Measurements from ENCODE around the gene SPEM1.

SPEM1 gene

GRCh38 chr17:7419819-7420610 lies at the start of gene SPEM1:
TSS of gene SPEM1 (plus strand) at chr17:7420324. CDS start at chr17:7420385, 61 bp downstream.
- DNase-seq (ENCODE audit: low read depth): no peak

GRCh38 chr17:7370853-7371252 lies 49.3 kb upstream of the SPEM1 start:
- DNase-seq (ENCODE audit: low read depth): no peak

GRCh38 chr17:7374353-7374752 lies 45.8 kb upstream of the SPEM1 start:
- DNase-seq (ENCODE audit: low read depth): no peak

DNA sequence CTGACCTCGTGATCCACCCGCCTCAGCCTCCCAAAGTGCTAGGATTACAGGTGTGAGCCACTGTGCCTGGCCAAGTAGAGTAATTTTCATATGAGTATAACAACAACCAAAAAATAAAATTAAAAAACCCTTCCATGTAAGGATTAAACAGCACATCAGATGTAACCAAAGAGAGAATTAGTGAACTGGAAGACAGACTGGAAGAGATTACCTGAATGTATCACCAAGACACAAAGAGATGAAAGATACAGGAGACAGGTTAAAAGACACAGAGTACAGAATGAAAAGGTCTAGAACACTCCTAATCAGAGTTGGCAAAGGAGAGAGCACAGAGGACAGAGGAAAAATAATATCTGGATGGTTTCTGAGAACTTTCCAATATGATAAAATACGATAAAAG lies 41.0 kb upstream of the SPEM1 start:
- DNase-seq (ENCODE audit: low read depth): no peak

DNA sequence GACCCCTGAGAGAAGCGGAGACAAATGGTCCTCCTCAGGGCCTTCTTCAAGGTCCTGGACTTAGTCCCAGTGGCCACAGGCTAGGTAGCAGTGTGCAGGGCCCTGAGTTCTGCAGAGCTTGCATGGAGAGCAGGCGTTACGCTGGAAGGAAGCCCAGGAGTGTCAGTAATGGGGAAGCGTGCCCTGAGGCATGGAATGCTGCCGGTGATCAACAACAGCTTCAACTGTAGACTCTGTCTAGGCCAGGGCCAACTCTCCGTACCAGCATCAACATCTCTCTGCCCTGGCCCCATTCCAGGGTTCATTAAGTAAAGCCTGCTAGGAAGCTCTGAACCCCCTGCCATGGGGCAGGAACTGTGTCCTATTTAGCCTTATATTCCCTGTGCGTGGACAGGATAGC lies 39.8 kb upstream of the SPEM1 start:
- DNase-seq (ENCODE audit: low read depth): no peak

DNA sequence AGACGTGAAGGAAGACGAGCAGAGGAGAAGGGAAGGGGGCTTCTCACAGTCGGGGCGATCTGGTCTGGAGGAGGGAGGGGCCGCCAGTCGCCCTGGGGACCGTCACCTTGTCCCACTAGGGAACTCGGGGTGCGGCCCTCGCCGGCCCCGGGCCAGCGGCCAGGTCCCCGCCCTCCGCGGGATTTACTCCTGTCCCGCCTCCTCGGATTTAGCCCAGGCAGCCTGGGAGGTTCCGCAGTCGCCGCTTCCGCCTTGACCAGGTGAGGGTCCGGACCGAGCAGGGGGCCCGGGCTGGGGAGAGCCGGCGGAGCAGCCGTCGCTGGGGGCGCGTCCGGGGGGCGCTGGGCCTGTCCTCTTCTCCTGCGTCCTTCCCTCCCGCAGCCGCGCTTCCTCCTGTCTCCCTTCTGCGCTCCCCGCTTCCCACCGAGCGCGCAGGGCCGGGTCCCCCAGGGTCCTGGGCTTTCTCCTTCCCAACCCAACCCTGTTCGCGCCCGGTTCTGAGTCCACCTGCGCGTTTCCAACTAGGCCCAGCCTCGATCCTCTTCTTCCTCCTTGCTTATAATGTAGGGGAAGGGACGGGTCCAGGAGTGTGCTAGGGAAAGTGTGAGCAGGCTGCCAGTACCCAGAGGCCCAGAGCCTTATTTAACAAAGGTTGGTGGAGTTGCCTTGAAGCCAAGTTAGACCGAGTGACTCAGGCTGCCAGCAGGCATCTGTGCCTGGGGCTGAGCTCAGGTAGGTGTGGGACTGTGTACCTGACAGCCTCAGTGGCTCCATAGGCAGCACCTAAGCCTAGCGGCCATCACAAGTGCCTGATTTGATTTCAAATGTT lies 39.1 kb upstream of the SPEM1 start, which contains the start of gene TNK1:
TNK1 (plus strand) TSS at position 235 of the 829 bp plus-strand sequence. CDS start 1,838 bp downstream, outside the sequence.
- DNase-seq (ENCODE audit: low read depth): no peak

DNA sequence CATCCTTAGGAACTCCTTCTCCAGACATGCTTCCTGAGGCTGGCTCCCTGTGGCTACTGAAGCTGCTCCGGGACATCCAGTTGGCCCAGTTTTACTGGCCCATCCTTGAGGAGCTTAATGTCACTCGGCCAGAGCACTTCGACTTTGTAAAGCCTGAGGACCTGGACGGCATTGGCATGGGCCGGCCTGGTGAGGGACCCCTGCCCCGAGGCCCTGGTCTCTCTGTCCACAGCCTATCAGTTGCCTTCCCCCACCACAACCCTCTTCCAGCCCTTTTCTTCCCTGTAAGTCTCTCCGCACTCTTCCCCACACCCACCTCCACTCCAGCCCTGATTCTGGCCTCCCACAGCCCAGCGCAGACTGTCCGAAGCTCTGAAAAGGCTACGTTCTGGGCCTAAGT lies 37.2 kb upstream of the SPEM1 start:
- no peak for DNase-seq (ENCODE audit: low read depth)

- DNase-seq (ENCODE audit: low read depth): no peak
These were observed 36.8 kb upstream of the SPEM1 start for GRCh38 chr17:7383371-7383741.

DNA sequence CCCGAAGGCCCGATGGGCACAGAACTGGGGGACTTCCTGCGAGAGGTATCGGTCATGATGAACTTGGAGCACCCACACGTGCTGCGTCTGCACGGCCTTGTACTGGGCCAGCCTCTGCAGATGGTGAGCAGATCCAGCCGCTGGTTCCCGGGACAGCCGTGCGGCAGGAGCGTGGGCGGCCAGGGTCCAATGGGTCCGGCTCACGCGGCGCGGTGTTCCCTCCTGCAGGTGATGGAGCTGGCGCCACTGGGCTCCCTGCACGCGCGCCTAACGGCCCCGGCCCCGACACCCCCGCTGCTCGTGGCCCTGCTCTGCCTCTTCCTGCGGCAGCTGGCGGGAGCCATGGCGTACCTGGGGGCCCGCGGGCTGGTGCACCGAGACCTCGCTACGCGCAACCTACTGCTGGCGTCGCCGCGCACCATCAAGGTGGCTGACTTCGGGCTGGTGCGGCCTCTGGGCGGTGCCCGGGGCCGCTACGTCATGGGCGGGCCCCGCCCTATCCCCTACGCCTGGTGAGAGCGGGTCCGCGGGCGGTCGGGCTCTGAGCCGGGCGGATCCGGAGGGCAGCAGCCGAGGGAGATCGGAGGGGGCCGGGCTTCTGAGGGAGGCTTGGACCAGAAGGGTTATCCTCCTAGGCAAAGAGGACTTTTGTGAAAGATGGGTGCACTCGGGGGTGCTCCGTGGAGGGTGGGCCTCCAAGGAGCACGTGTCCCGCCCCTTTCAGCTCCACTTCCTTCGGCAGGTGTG lies 36.2 kb upstream of the SPEM1 start:
- DNase-seq (ENCODE audit: low read depth): peak; percentile 71

DNA sequence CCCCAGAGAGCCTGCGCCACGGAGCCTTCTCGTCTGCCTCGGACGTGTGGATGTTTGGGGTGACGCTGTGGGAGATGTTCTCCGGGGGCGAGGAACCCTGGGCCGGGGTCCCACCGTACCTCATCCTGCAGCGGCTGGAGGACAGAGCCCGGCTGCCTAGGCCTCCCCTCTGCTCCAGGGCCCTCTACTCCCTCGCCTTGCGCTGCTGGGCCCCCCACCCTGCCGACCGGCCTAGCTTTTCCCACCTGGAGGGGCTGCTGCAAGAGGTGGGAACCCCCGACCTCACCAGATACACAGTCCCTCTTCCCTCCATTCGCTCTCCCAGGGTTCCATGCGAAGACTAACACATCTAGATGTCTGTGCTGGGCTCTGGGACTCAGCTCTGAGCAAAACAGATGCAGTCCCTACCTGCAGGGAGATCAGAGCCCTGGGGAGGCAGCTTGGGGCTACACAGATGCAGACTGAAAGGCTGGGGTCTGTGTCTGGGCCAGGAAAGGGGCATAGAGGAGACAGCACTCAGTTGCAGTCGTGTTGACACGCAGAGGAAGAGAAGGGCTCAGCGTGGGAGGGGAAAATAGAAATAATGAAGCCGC lies 35.5 kb upstream of the SPEM1 start:
- DNase-seq (ENCODE audit: low read depth): no peak

GRCh38 chr17:7388856-7389255 lies 31.3 kb upstream of the SPEM1 start:
- no peak for DNase-seq (ENCODE audit: low read depth)

- DNase-seq (ENCODE audit: low read depth): no peak
These were observed 29.9 kb upstream of the SPEM1 start for GRCh38 chr17:7389924-7390910.

DNA sequence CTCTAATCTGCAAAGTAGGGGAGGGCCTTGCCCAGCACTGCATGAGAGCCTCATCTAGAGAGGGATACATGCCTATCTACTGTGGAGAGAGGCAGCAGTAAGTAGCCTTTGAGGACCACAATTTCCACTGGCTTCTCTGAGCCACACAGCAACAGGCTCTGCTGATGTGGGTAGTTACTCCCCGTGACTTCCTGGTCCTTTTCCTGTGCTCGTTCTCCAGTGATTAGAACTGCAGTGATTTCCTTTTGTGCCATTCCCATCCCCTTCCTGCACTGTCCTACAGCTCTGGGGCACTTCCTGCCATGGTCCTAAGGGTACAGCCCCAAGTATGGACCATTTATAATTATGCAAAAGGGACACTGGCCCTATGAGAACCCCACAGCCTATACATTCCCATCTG lies 28.8 kb upstream of the SPEM1 start:
- no peak for DNase-seq (ENCODE audit: low read depth)

GRCh38 chr17:7392696-7393612 lies 27.2 kb upstream of the SPEM1 start:
- DNase-seq (ENCODE audit: low read depth): no peak

GRCh38 chr17:7393613-7394451 lies 26.3 kb upstream of the SPEM1 start:
- peak; percentile 26 for DNase-seq (ENCODE audit: low read depth)

- DNase-seq (ENCODE audit: low read depth): peak; percentile 81
These were observed 25.5 kb upstream of the SPEM1 start, which contains the start of gene PLSCR3 for GRCh38 chr17:7394452-7395191. TSS of gene PLSCR3 (minus strand) at chr17:7394525. CDS start at chr17:7394110, 415 bp downstream.

GRCh38 chr17:7396147-7396546 lies 24.0 kb upstream of the SPEM1 start:
- no peak for DNase-seq (ENCODE audit: low read depth)

- no peak for DNase-seq (ENCODE audit: low read depth)
These were observed 21.5 kb upstream of the SPEM1 start for GRCh38 chr17:7398612-7399011.
